K562 (cell line): ENCODE data around the gene GRM3. TPM values are rescaled to one million over a fixed set of nuclear protein-coding genes. Genes with fewer than 3 reads are reported as not detected.

Experiments
- ATAC-seq: fragments of 200-7000 bp; cut with Tn5 transposase; 3 replicates; pipeline ENCODE4 v1.9.1; 2020; ENCODE audit warnings: moderate library complexity
- BruUV-seq: library from RNA; stranded (reverse); fragments of 400-500 nt; replicated peaks from 2 replicates; lab custom pipeline; 2021; lab: Mats Ljungman, UMichigan
- CTCF ChIA-PET: fragments of 300-600 bp; formaldehyde crosslinking; extraction: SDS; loops from one replicate; lab custom pipeline; 2021; ENCODE audit warnings: low intra/inter-chr PET ratio; lab: Yijun Ruan, JAX
- POLR2A ChIA-PET: fragments of 300-600, 350-650 bp; sonication (Branson Sonifier 250); formaldehyde crosslinking; extraction: SDS; loops from one replicate; lab custom pipeline; 2021; ENCODE audit warnings: antibody characterized with exemption, inconsistent platforms; lab: Yijun Ruan, JAX
- DNase-seq, 4 experiments: peaks; one replicate each; pipeline versions ENCODE4 v3.0.0 to v3.0.0-alpha.2; 2011 to 2018; ENCODE audit warnings: low spot score in 3 of 4, mixed read lengths in 3 of 4; ENCODE audit errors: extremely low read depth in 1 of 4
- FAIRE-seq: peaks from 2 replicates; lab custom pipeline; 2011; peaks lifted over from hg19 to GRCh38; lab: Jason Lieb, UNC
- H2AFZ ChIP-seq: 2 replicates; pipeline ENCODE4 v1.6.0; 2011; ENCODE audit warnings: low read depth, low read length, control low read depth, inconsistent platforms
- H3K27ac ChIP-seq: fragments of 200-600 bp; 3 replicates; pipeline ENCODE4 v1.8.0; 2011; ENCODE audit warnings: low read depth, mild to moderate bottlenecking, control low read depth, inconsistent platforms, low read length, moderate library complexity, mixed read lengths; ENCODE audit errors: extremely low read depth
- H3K27me3 ChIP-seq, 2 experiments: fragments of 300-600 bp in 1 of 2; 2 replicates in 1 of 2; 3 replicates in 1 of 2; pipeline versions ENCODE4 v1.6.0 to v1.8.0; 2011; ENCODE audit warnings: inconsistent platforms in 2 of 2, low read length in 2 of 2, mild to moderate bottlenecking in 1 of 2, mixed read lengths in 1 of 2, moderate library complexity in 1 of 2; ENCODE audit not compliant: control insufficient read depth in 2 of 2, insufficient read depth in 2 of 2
- H3K36me3 ChIP-seq: fragments of 300-600 bp; 3 replicates; pipeline ENCODE4 v1.8.0; 2011; ENCODE audit warnings: mild to moderate bottlenecking, low read length, inconsistent platforms; ENCODE audit not compliant: control insufficient read depth, insufficient read depth
- H3K4me1 ChIP-seq, 2 experiments: fragments of 200-600 bp in 1 of 2; replicated peaks in 1 of 2; 2 replicates in 1 of 2; 3 replicates in 1 of 2; pipeline versions ENCODE4 v1.5.1 to v1.8.0; 2011; ENCODE audit warnings: inconsistent platforms in 2 of 2, low read length in 2 of 2, mild to moderate bottlenecking in 1 of 2, mixed read lengths in 1 of 2, moderate library complexity in 1 of 2; ENCODE audit not compliant: control insufficient read depth in 2 of 2, insufficient read depth in 2 of 2
- H3K4me2 ChIP-seq: 2 replicates; pipeline ENCODE4 v1.6.1; 2011; ENCODE audit warnings: low read length, control low read depth, inconsistent platforms, mixed read lengths; ENCODE audit not compliant: insufficient read depth
- H3K4me3 ChIP-seq: fragments of 200-600 bp; sonication (generic), shearing (Covaris generic); 2 replicates; pipeline ENCODE4 v1.5.1; 2016; ENCODE audit warnings: control low read depth, inconsistent platforms
- H3K79me2 ChIP-seq: fragments of 200-600 bp; 3 replicates; pipeline ENCODE4 v1.8.0; 2011; ENCODE audit warnings: low read length, inconsistent platforms; ENCODE audit not compliant: control insufficient read depth, insufficient read depth
- H3K9ac ChIP-seq, 2 experiments: 2 replicates each; pipeline versions ENCODE4 v1.6.0 to v1.6.1; 2011; ENCODE audit warnings: low read depth in 2 of 2, low read length in 2 of 2, control low read depth in 1 of 2, inconsistent platforms in 1 of 2, mild to moderate bottlenecking in 1 of 2, mixed read lengths in 1 of 2; ENCODE audit not compliant: insufficient read depth in 1 of 2
- H3K9me1 ChIP-seq: one replicate; pipeline ENCODE4 v1.6.0; 2011; ENCODE audit warnings: inconsistent platforms, mild to moderate bottlenecking, low read length, moderate library complexity; ENCODE audit not compliant: control insufficient read depth, insufficient read depth
- H3K9me3 ChIP-seq: replicated peaks from 2 replicates; pipeline ENCODE4 v1.5.1; 2011; ENCODE audit warnings: low read depth, low read length, inconsistent platforms; ENCODE audit not compliant: control insufficient read depth, insufficient read depth
- H4K20me1 ChIP-seq: replicated peaks from 2 replicates; pipeline ENCODE4 v1.6.1; 2011; ENCODE audit warnings: low read length, inconsistent platforms, mixed read lengths; ENCODE audit not compliant: control insufficient read depth, insufficient read depth
- HNRNPUL1 ChIP-seq: fragments of 200-400 bp; formaldehyde crosslinking; IDR thresholded peaks from 2 replicates; pipeline ENCODE4 v1.6.1; 2017; ENCODE audit warnings: low read length
- IFI16 ChIP-seq: fragments of 250-450 bp; sonication (Bioruptor Pico); IDR thresholded peaks from 2 replicates; pipeline ENCODE4 v2.1.2; 2022; ENCODE audit warnings: mild to moderate bottlenecking, inconsistent platforms
- PHB ChIP-seq: fragments of 250-450 bp; sonication (Bioruptor Pico); IDR thresholded peaks from 2 replicates; pipeline ENCODE4 v1.5.0; 2021
- RB1 ChIP-seq: fragments of 450-650 bp; IDR thresholded peaks from 2 replicates; pipeline ENCODE4 v1.6.1; 2017; ENCODE audit warnings: low read depth, mild to moderate bottlenecking
- RBM17 ChIP-seq: fragments of 200-400 bp; formaldehyde crosslinking; IDR thresholded peaks from 2 replicates; pipeline ENCODE4 v1.6.1; 2017; ENCODE audit warnings: low read depth, mild to moderate bottlenecking, low read length, borderline replicate concordance
- TBL1XR1 ChIP-seq, 2 experiments: IDR thresholded peaks; 2 replicates each; pipeline ENCODE4 v1.6.1; 2012; ENCODE audit warnings: improper control_type of control experiment in 2 of 2, low read length in 2 of 2, mild to moderate bottlenecking in 1 of 2
- ZNF143 ChIP-seq: sonication (generic); formaldehyde crosslinking; IDR thresholded peaks from 2 replicates; pipeline ENCODE4 v1.9.0; 2022; ENCODE audit warnings: mild to moderate bottlenecking, missing genetic modification reagents
- WGBS: fragments of 100-300 bp; shearing (Covaris generic); methylation state at CpG from one replicate; pipeline ENCODE4 v1.1.6; 2016; ENCODE audit warnings: low coverage, mixed read lengths; ENCODE audit not compliant: insufficient coverage; ENCODE audit errors: missing lambda C conversion rate; 5-methylcytosine and 5-hydroxymethylcytosine counted together
- in situ Hi-C: fragments of 300-500 bp; cut with MboI; formaldehyde crosslinking; loops from 4 replicates; pipeline ENCODE4 v1.15.0; 2018; ENCODE audit warnings: inconsistent platforms, mixed read lengths
- intact Hi-C: fragments of 100-400 bp; cut with micrococcal nuclease; formaldehyde crosslinking; loops from 2 replicates; pipeline ENCODE4 v1.14.2; 2022
- polyA plus RNA-seq, 8 experiments: library from polyadenylated mRNA; depleted of rRNA in 4 of 8; stranded (reverse) in 5 of 8; unstranded in 3 of 8; fragments of >200 nt; fragmentation: Nextera tagmentation in 2 of 8; fragmentation: Illumina TruSeq in 1 of 8; extraction: Ambion mirVana in 2 of 8; extraction: Trizol in 1 of 8; gene quantifications; 2 replicates each; pipeline versions ENCODE4 v1.2.1 to v1.2.3, GENCODE V29; 2011 to 2014; ENCODE audit warnings: inconsistent platforms in 1 of 8, missing spikeins in 1 of 8
- total RNA-seq, 7 experiments: library from RNA; depleted of rRNA in 6 of 7; stranded (reverse); fragments of >200 nt in 6 of 7; fragmentation: Illumina TruSeq in 2 of 7; extraction: Trizol in 2 of 7; gene quantifications; 2 replicates each; pipeline versions ENCODE4 v1.2.1 to v1.2.3, GENCODE V29; 2011 to 2021; ENCODE audit warnings: low replicate concordance in 1 of 7
- TF ChIP-seq, protein P1 (sequence below): fragments of 250-450 bp; sonication (Bioruptor Pico); IDR thresholded peaks from 2 replicates; pipeline ENCODE4 v1.5.0; 2022; ENCODE audit warnings: mild to moderate bottlenecking
- TF ChIP-seq, protein P2 (sequence below): sonication (generic); formaldehyde crosslinking; IDR thresholded peaks from 2 replicates; pipeline ENCODE4 v1.8.0; 2022; ENCODE audit warnings: mild to moderate bottlenecking, missing genetic modification reagents

Gene GRM3
- total and polyA plus RNA-seq, 9 of the 15 experiments (the other 6 are each of a cell fraction or from before 2014, with no cell fraction given), result 0.03 to 0.08 (median 0.03) TPM; not detected in 6

- no peaks in the 10 kb centered on the region for H3K9me1 ChIP-seq
- no TSS peak for BruUV-seq
- 1% methylated on average over 4 of the region's 4 CpGs for WGBS
- DNase-seq (no peak), FAIRE-seq (no peak), ATAC-seq (no peak)
- ChIA-PET CTCF (no interaction called here), POLR2A (interaction anchor here (1.1 to 1.3 kb wide), 2 partner anchors 43 to 327 kb away, joined by 3 read pairs; partner anchors contain the start of gene DMTF1)
- H3K27me3 ChIP-seq, result no peaks in the 10 kb centered on the region
- H3K79me2 ChIP-seq, result no peaks in the 10 kb centered on the region
- H3K4me1 ChIP-seq, result no peaks in the 10 kb centered on the region
- no peaks in the 10 kb centered on the region for H3K9me3 ChIP-seq
- H3K4me3 ChIP-seq, result no peak overlapping the region
- no peak overlapping the region for H3K27ac ChIP-seq
- in situ Hi-C loops (no loop called here), intact Hi-C loops (loop anchor here (10.0 kb wide), 1 partner anchor 410 kb away; no protein-coding TSS in a partner anchor)
- H4K20me1 ChIP-seq, result no peaks in the 10 kb centered on the region
- TF ChIP-seq RBM17, result no peak
- TF ChIP-seq, protein P1, sequence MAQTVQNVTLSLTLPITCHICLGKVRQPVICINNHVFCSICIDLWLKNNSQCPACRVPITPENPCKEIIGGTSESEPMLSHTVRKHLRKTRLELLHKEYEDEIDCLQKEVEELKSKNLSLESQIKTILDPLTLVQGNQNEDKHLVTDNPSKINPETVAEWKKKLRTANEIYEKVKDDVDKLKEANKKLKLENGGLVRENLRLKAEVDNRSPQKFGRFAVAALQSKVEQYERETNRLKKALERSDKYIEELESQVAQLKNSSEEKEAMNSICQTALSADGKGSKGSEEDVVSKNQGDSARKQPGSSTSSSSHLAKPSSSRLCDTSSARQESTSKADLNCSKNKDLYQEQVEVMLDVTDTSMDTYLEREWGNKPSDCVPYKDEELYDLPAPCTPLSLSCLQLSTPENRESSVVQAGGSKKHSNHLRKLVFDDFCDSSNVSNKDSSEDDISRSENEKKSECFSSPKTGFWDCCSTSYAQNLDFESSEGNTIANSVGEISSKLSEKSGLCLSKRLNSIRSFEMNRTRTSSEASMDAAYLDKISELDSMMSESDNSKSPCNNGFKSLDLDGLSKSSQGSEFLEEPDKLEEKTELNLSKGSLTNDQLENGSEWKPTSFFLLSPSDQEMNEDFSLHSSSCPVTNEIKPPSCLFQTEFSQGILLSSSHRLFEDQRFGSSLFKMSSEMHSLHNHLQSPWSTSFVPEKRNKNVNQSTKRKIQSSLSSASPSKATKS (CRISPR knock-in tag), result no peak
- no peak for TF ChIP-seq PHB (CRISPR knock-in tag)
- TF ChIP-seq RB1, result no peak
- TF ChIP-seq, protein P2, sequence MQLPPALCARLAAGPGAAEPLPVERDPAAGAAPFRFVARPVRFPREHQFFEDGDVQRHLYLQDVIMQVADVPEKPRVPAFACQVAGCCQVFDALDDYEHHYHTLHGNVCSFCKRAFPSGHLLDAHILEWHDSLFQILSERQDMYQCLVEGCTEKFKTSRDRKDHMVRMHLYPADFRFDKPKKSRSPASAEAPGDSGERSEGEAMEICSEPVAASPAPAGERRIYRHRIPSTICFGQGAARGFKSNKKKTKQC, result no peak
- TF ChIP-seq ZNF143 (CRISPR knock-in tag), result no peak
- no peak for TF ChIP-seq IFI16 (CRISPR knock-in tag)
- TF ChIP-seq HNRNPUL1, result no peak
- TF ChIP-seq TBL1XR1 (IDR thresholded peaks at IDR 0.05; ENCODE audit: low read length in 2 of 2), result no peak
- H3K4me2 ChIP-seq, result no peak overlapping the region
- H3K36me3 ChIP-seq, result no peaks in the 10 kb centered on the region
- no peak overlapping the region for H3K9ac ChIP-seq
- H2AFZ ChIP-seq, result no peak overlapping the region
Observed at GRCh38 chr7:86825264-86825663, 181.6 kb downstream of the GRM3 start.
